ENCODE measurements around the gene ILRUN.
"Not testable (repeated sequence)": the region's sequence is repeated elsewhere in the genome, so short reads cannot be mapped to it uniquely, and the experiment has no call there.

ILRUN gene

GRCh38 chr6:34665019-34665418 is 31.5 kb downstream of the ILRUN start:
- no peak for DNase-seq (ENCODE audit: low read depth, low spot score)

- no peak for DNase-seq (ENCODE audit: low read depth, low spot score)
Observed at GRCh38 chr6:34664256-34664971, 32.2 kb downstream of the ILRUN start.

- no peak for DNase-seq (ENCODE audit: low read depth, low spot score)
Observed at GRCh38 chr6:34663831-34664255, 32.7 kb downstream of the ILRUN start.

GRCh38 chr6:34663371-34663770 is 33.2 kb downstream of the ILRUN start:
- no peak for DNase-seq (ENCODE audit: low read depth, low spot score)

GRCh38 chr6:34661357-34661756 is 35.2 kb downstream of the ILRUN start:
- no peak for DNase-seq (ENCODE audit: low read depth, low spot score)

GRCh38 chr6:34658605-34659265 is 37.8 kb downstream of the ILRUN start:
- no peak for DNase-seq (ENCODE audit: low read depth, low spot score)

GRCh38 chr6:34657979-34658480 is 38.5 kb downstream of the ILRUN start:
- DNase-seq (ENCODE audit: low read depth, low spot score): not testable (repeated sequence)

- no peak for DNase-seq (ENCODE audit: low read depth, low spot score)
Observed at GRCh38 chr6:34657307-34657978, 39.1 kb downstream of the ILRUN start.

GRCh38 chr6:34657037-34657306 is 39.6 kb downstream of the ILRUN start:
- no peak for DNase-seq (ENCODE audit: low read depth, low spot score)

GRCh38 chr6:34656378-34657036 is 40.1 kb downstream of the ILRUN start:
- no peak for DNase-seq (ENCODE audit: low read depth, low spot score)

GRCh38 chr6:34655876-34656377 is 40.6 kb downstream of the ILRUN start:
- not testable (repeated sequence) for DNase-seq (ENCODE audit: low read depth, low spot score)

GRCh38 chr6:34654061-34654710 is 42.4 kb downstream of the ILRUN start:
- no peak for DNase-seq (ENCODE audit: low read depth, low spot score)

GRCh38 chr6:34652263-34652662 is 44.3 kb downstream of the ILRUN start:
- DNase-seq (ENCODE audit: low read depth, low spot score): no peak

GRCh38 chr6:34650823-34651222 is 45.7 kb downstream of the ILRUN start:
- no peak for DNase-seq (ENCODE audit: low read depth, low spot score)

- not testable (repeated sequence) for DNase-seq (ENCODE audit: low read depth, low spot score)
Observed at GRCh38 chr6:34650232-34650631, 46.3 kb downstream of the ILRUN start.

GRCh38 chr6:34648806-34649205 is 47.8 kb downstream of the ILRUN start:
- no peak for DNase-seq (ENCODE audit: low read depth, low spot score)

All from ELF-1 (cell line).